22Rv1 (cell line): ENCODE results near the gene PREX1.

ENCODE experiments used
- CTCF ChIP-seq: fragments of 450-650 bp; IDR thresholded peaks from 2 replicates; pipeline ENCODE4 v1.5.1; 2017; ENCODE audit warnings: mild to moderate bottlenecking
- ZFX ChIP-seq: fragments of 450-650 bp; IDR thresholded peaks from 2 replicates; pipeline ENCODE4 v1.6.1; 2017; ENCODE audit warnings: antibody characterized with exemption, borderline replicate concordance

GRCh38 chr20:48667481-48667880 is 160.3 kb downstream of the PREX1 start:
- TF ChIP-seq CTCF = no peak
- no peak for TF ChIP-seq ZFX
